Activated gamma-delta T cell (primary cell): ENCODE data around the gene CFAP92.

Experiments used
- DNase-seq: peaks from one replicate; lab custom pipeline; 2025; lab: John Stamatoyannopoulos, UW

The CFAP92 gene

GRCh38 chr3:128988286-128988685 is 5.6 kb downstream of the CFAP92 start:
- DNase-seq, result no peak

DNA sequence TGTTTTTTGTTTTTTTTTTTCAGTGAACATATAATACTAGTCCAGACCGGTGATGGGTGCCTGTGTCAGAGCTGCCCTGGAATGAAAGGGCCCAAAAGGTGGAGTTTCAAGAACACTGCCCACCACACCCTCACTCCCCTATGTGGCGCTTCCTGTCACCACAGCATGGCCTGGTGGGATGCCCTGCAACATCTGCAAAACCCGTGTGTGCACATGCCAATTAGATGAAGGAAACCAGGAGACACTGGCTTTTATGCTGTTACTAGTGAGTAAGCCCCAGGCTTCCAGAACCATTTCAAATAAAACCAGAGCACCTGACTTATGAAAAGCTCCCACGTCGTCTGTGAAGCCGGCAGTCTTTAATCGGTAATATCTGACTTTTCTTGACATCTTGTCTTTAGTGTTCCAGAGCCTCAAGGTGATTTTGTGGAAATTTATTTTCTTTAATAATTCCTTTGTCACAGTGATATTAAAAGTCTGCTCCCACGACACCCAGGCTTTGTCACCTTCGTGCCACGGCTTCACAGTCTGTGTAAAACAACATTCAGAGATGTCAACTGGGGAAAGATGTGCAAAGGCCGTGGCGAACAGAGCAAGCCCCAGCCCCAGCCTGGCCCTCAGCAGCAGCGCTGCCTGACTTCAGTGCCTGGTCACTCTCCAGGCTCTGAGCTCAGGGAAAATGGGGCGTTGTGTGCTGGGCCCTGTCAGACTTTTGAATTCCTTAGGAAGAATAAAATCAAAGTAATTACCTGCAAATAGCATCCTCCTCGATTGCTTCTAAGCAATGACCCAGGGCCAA is 6.4 kb downstream of the CFAP92 start:
- DNase-seq, result no peak

GRCh38 chr3:128984596-128984995 is 9.3 kb downstream of the CFAP92 start:
- DNase-seq, result no peak

DNA sequence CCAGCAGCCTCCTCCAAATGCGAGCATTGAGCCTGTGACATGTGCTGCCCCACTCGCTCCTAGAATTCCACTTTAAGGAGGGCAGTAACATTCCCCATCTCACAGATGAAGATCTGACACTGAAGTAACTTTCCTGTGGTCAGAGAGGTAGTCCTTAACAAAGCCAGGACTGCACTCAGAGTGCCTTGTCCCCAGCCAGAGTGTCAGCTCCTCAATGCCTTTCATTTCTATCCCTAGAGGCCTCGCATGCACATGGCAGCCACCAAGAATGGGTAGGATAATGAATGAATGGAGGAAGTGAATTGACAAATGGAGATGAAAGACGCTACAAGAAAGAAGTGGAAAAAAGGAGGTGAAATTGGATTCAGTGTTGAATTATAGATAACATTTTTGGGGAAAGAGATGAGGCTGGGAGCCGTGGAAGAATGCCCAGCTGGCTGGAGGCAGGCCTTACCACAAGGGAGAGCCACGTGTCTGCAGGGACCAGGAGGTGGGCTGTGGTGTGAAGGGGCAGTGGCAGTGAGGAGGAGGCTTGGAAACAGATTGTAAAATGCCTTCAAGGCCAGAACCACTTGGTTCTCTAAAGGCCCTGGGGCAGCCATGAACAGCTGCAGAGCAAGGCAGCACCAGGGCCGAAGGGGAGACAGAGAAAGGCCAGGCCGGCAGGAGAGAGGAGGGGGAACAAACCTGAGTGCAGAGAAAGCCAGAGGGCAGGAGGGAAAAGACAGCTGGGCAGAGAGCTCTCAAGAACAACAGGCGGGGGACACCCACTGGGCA is 10.4 kb downstream of the CFAP92 start:
- DNase-seq, result no peak

DNA sequence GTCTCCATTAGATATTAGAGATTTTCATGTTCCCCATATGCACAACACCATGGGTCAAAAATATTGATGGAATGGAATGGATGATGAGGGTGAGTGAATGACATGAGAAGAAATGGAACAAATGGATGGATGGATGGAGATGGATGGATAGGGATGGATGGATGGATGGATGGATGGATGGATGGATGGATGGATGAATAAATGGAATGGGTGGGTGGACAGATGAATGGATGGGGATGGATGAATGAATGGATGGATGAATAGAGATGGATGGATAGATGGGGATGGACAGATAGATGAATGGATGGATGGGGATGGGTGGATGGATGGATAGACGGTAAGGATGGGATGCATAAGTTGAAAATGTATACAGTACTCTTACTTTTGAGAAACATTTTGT is 18.6 kb downstream of the CFAP92 start:
- no peak for DNase-seq

GRCh38 chr3:128973988-128974564 is 19.8 kb downstream of the CFAP92 start:
- DNase-seq, result no peak

GRCh38 chr3:128971421-128972100 is 22.3 kb downstream of the CFAP92 start:
- no peak for DNase-seq

DNA sequence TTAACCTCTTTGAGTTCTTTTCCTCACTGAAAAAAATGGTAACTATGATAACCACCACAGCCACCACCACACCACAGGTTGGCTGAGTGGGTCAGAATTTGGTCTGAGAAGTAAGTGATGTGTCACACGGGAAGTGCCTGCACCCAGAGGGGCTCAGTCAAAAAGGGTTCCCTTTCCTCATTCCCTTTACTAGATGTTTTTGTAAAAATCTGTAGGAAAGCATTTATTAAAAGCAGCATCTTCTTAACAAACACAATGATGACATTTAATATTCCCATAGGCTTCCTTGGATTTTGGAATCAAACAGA is 23.2 kb downstream of the CFAP92 start:
- no peak for DNase-seq

GRCh38 chr3:128969993-128970739 is 23.7 kb downstream of the CFAP92 start:
- no peak for DNase-seq

GRCh38 chr3:128967748-128968355 is 26.0 kb downstream of the CFAP92 start:
- DNase-seq, result no peak

DNA sequence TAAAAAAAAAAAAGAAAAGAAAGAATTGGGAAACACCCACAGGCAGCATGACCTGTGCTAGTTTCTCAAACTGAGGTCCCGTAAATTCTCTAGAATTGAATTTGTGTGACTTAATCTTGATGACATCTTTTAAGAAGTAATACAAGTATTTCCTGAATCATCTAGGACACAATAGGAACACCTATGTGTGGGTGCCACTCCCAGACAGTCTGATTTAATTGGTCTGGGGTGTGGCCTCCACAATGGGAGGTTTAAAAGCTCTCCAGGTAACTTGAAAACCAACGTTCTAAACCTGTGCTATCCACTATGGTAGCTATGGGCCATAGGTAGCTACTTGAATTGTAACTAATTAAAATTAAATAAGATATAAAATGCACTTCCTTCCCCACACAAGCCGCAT is 28.1 kb downstream of the CFAP92 start:
- DNase-seq, result no peak

- DNase-seq, result no peak
These were observed 28.6 kb downstream of the CFAP92 start for GRCh38 chr3:128965280-128965679.

- DNase-seq, result no peak
These were observed 37.4 kb downstream of the CFAP92 start for GRCh38 chr3:128956440-128956839.

DNA sequence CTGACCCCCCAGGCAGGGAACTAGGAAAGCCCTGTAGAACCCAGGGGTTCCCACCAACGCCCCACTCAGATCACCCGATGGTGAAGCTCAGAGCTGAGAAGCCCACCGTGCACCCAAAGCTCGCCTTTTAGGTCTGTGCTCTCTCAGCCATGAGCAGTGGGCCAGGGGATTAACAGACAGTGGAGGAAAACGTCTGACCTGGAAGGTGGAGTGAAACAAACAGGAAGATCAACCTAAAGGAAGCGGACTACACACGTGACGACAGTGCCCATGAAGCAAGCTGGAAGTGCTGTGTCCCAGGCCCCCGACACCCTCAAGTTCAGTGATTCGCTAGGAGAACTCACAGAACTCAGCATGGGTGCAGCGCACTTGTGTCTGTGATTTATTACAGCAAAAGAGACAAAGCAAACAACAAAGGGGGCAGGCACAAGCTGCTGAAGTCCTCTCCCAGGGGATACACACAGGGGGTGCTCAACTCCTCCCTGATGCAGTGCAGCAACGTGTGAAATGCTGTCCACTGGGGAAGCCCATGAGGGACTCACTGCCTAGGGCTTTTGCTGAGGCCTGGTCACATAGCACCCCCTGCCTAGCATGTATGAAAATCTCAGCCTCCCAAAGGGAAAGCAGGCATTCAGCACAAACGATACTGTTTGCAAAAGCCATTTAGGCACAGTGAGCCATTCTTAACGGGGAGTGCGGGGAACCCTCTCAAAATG is 43.5 kb downstream of the CFAP92 start:
- no peak for DNase-seq

DNA sequence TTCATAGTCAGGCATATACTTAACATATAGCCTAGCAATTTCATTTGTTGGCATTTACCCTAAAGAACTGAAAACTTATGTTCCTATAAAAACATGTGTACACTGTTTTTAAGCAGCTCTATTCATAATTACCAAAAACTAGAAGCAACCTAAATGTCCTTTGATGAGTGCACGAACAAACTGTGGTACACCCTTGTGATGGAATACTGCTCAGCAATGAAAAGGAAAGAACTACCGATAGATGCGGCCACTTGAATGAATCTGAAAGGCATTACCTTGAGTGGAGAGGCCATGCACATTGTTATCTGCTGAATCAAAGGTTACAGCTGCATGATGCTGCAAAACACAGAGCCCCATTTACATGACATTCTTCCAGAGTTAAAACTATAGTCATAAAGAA is 44.7 kb downstream of the CFAP92 start:
- DNase-seq, result no peak

DNA sequence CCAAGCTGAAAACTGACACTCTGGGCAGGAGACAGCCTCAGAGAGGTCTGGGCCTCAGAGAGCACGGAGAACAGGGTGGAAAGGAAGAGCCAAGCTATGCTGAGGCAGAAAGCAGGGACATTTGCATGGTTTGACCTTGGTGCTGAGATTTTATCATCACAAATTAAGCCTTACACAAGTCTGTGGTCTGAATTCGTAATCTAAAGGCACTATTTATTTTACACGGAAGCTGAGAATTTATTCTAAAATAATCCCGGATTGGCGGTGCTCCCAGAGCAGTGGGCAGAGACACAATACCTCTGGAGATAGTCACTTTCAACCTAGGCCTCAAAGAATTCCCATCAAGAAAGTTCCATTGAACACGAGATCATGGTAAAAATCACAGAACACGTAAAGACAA is 47.5 kb downstream of the CFAP92 start:
- DNase-seq, result no peak

- DNase-seq, result no peak
These were observed 48.0 kb downstream of the CFAP92 start for GRCh38 chr3:128945878-128946175.

- DNase-seq, result no peak
These were observed 48.6 kb downstream of the CFAP92 start for GRCh38 chr3:128945041-128945877.

DNA sequence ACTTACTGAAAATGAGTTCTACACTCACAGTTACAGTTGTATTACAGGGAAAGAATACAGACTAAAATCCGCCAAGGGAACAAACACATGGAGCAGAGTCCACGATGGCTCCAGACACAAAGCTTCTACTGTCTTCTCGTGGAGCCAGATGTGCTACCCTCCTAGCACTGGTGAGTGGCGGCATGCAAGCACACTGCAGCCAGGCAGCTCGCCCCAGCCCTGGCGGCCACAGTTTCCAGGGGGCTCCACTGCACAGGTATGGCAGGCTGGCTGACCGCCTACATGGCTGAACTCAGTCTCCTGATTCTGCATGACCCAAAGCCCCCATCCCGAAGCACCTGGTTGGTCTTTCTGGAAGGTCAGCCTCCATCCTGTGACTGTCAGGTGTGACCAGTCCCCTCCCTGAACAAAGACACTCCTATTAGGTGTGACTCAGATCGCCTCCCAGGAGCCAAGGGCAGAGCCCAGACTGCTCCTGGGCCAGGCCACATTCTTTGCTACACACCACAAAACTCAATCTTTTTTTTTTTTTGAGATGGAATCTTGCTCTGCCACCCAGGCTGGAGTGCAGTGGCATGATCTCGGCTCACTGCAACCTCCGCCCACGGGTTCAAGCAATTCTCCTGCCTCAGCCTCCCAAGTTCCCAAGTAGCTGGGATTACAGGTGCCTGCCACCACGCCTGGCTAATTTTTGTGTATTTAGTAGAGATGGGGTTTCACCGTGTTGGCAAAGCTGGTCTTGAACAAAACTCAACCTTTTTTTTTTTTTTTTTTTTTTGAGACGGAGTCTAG is 51.5 kb downstream of the CFAP92 start:
- DNase-seq, result no peak
